Breast epithelium (tissue), 4 donors: ENCODE measurements around the gene NCK2. TPM values are rescaled to one million over a fixed set of nuclear protein-coding genes. Genes with fewer than 3 reads are reported as not detected.
A peak's percentile ranks its signal among the peaks of the same experiment; 100 is the strongest.

Source experiments
- DNase-seq, 2 donors: peaks; one replicate each; pipeline ENCODE4 v3.0.0-alpha.2; 2019; ENCODE audit warnings: low spot score in 2 of 2
- H3K27ac ChIP-seq, 2 donors: fragments of 200-600 bp; sonication (generic) in 1 of 2; one replicate each; pipeline ENCODE4 v1.5.1; 2016 to 2019; ENCODE audit warnings: mild to moderate bottlenecking in 1 of 2
- H3K27me3 ChIP-seq, 2 donors: fragments of 200-600 bp; sonication (generic) in 1 of 2; one replicate each; pipeline versions ENCODE4 v1.5.1 to v1.6.0; 2017 to 2019; ENCODE audit warnings: control low read depth in 1 of 2, mild to moderate bottlenecking in 1 of 2
- H3K36me3 ChIP-seq: fragments of 200-600 bp; one replicate; pipeline ENCODE4 v1.5.1; 2019
- H3K4me1 ChIP-seq, 2 donors: fragments of 200-600 bp; sonication (generic); one replicate each; pipeline ENCODE4 v1.5.1; 2016 to 2019; ENCODE audit warnings: control low read depth in 1 of 2
- H3K4me3 ChIP-seq, 3 donors: fragments of 200-600 bp; sonication (generic); 1 replicate in 2 of 3; 2 replicates in 1 of 3; pipeline ENCODE4 v1.5.1; 2016 to 2019; ENCODE audit warnings: mild to moderate bottlenecking in 3 of 3, moderate library complexity in 2 of 3
- H3K9me3 ChIP-seq, 2 donors: fragments of 200-600 bp; sonication (generic) in 1 of 2; one replicate each; pipeline ENCODE4 v1.5.1; 2016 to 2019; ENCODE audit warnings: control low read depth in 1 of 2
- POLR2A ChIP-seq: fragments of 450-650 bp; IDR thresholded peaks from one replicate; pipeline ENCODE4 v1.6.1; 2016; ENCODE audit warnings: antibody characterized with exemption, mild to moderate bottlenecking, moderate library complexity
- POLR2AphosphoS5 ChIP-seq, 3 donors: sonication (generic); formaldehyde crosslinking; IDR thresholded peaks; one replicate each; pipeline ENCODE4 v1.6.1; 2017; ENCODE audit warnings: antibody characterized with exemption in 3 of 3
- intact Hi-C: fragments of 100-400 bp; cut with DNase I; formaldehyde crosslinking; loops from one replicate; pipeline ENCODE4 v1.15.1; 2023; ENCODE audit warnings: low total_unique reads
- total RNA-seq, 3 donors: library from RNA; depleted of rRNA; stranded (reverse); fragments of >200 nt; gene quantifications; one replicate each; pipeline ENCODE4 v1.1.0, GENCODE V29; 2016
- TF ChIP-seq, protein P1 (sequence below), 3 donors: fragments of 450-650 bp; IDR thresholded peaks; one replicate each; pipeline ENCODE4 v1.5.1; 2016 to 2017; ENCODE audit warnings: antibody characterized with exemption in 3 of 3, mild to moderate bottlenecking in 3 of 3, moderate library complexity in 3 of 3

Gene NCK2
- total RNA-seq, 3 donors from 2014 or later, result 42.0 to 54.3 (median 46.9) TPM

DNA sequence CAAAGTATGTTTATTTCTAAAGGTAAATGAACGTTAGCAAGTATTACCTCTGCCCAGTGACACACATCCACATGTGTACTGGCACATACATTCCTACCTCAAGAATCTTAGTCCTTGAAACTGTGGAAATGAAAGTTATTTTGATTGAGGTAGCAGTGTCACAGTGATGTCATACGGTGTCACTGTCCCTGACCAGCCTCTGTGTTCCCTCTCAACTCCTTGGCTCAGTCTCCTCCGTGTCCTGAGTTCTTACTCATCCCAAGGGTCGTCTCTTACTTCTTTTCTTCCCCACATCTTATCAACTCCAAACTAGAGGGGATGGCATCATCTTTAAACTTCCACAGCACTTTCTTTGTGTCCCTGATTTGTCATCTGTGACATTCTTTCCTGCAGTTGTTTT lies 3.3 kb downstream of the NCK2 start:
- no peaks in the 10 kb centered on the region for H3K4me1 ChIP-seq
- TF ChIP-seq POLR2A (no peak), POLR2AphosphoS5 (IDR thresholded peaks at IDR 0.05) (no peak)
- TF ChIP-seq, protein P1, sequence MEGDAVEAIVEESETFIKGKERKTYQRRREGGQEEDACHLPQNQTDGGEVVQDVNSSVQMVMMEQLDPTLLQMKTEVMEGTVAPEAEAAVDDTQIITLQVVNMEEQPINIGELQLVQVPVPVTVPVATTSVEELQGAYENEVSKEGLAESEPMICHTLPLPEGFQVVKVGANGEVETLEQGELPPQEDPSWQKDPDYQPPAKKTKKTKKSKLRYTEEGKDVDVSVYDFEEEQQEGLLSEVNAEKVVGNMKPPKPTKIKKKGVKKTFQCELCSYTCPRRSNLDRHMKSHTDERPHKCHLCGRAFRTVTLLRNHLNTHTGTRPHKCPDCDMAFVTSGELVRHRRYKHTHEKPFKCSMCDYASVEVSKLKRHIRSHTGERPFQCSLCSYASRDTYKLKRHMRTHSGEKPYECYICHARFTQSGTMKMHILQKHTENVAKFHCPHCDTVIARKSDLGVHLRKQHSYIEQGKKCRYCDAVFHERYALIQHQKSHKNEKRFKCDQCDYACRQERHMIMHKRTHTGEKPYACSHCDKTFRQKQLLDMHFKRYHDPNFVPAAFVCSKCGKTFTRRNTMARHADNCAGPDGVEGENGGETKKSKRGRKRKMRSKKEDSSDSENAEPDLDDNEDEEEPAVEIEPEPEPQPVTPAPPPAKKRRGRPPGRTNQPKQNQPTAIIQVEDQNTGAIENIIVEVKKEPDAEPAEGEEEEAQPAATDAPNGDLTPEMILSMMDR (IDR thresholded peaks at IDR 0.05), result no peak
- H3K27ac ChIP-seq, result peak overlapping the region; percentile 6 to 90
- no peak overlapping the region for H3K4me3 ChIP-seq
- H3K36me3 ChIP-seq, result no peaks in the 10 kb centered on the region
- intact Hi-C loops, result no loop called here
- no peaks in the 10 kb centered on the region for H3K27me3 ChIP-seq
- H3K9me3 ChIP-seq, result no peaks in the 10 kb centered on the region
- DNase-seq, result no peak

DNA sequence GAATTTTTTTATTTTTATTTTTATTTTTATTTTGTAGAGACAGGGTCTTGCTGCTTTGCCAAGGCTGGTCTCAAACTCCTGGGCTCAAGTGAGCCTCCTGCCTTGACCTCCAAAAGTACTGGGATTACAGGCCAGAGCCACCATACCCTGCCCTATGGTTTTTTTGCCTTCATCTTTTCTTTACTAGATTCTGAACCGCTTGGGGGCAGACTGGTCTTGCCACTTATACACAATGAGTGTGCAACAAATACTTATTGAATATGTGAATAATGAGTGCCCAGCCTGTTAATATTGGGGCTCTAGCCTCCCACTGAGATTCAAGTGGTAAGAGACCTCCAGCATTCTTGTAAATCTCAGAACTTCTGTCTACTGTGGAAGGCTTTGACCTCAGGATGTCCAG lies 3.9 kb downstream of the NCK2 start:
- H3K27ac ChIP-seq, result no peak overlapping the region
- no peaks in the 10 kb centered on the region for H3K9me3 ChIP-seq
- no peaks in the 10 kb centered on the region for H3K36me3 ChIP-seq
- peaks cover 0 to 1% of the 10 kb centered on the region in 2 donors for H3K4me1 ChIP-seq
- H3K27me3 ChIP-seq, result no peaks in the 10 kb centered on the region
- intact Hi-C loops, result no loop called here
- TF ChIP-seq, protein P1 (IDR thresholded peaks at IDR 0.05), result no peak
- no peak for TF ChIP-seq POLR2A
- TF ChIP-seq POLR2AphosphoS5 (IDR thresholded peaks at IDR 0.05), result no peak
- no peak for DNase-seq
- no peak overlapping the region for H3K4me3 ChIP-seq

DNA sequence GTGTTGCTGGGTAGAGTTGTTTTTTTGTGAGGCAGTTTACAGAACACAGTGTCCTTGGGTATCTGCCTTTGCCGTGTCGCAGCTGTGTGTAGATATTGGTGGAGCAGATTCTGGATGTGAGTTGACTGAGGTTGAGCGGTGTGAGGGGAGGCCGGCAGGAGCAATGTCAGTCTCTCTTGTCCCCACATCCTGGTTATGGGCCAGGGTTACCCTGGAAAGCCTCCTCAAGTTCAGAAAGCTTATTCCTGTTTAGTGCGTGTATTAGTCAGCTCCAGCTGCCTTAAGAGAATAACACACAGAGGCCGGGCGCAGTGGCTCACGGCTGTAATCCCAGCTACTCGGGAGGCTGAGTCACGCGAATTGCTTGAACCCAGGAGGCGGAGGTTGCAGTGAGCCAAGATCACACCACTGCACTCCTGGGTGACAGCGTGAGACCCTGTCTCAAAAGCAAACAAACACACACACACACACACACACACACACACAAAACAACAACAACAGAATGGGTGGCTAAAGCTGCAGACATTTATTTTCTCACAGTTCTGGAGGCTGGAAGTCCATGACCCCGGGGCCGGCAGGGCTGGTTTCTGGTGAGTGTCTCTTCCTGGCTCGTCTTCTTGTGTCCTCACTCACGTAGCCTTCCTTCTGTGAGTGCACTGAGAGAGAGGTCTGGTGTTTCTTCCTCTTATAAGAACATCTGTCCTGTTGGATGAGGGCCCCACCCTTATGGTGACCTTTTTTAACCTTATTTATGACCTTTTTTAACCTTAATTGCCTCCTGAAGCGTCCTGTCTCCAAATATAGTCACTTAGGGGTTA lies 5.1 kb downstream of the NCK2 start:
- DNase-seq, result no peak
- Histone ChIP-seq H3K27me3 (no peaks in the 10 kb centered on the region), H3K36me3 (no peaks in the 10 kb centered on the region), H3K9me3 (no peaks in the 10 kb centered on the region), H3K4me1 (peaks cover 3 to 4% of the 10 kb centered on the region in 2 donors), H3K27ac (no peak overlapping the region), H3K4me3 (no peak overlapping the region)
- TF ChIP-seq POLR2A, result no peak
- no peak for TF ChIP-seq POLR2AphosphoS5 (IDR thresholded peaks at IDR 0.05)
- TF ChIP-seq, protein P1 (IDR thresholded peaks at IDR 0.05), result no peak
- intact Hi-C loops, result no loop called here

DNA sequence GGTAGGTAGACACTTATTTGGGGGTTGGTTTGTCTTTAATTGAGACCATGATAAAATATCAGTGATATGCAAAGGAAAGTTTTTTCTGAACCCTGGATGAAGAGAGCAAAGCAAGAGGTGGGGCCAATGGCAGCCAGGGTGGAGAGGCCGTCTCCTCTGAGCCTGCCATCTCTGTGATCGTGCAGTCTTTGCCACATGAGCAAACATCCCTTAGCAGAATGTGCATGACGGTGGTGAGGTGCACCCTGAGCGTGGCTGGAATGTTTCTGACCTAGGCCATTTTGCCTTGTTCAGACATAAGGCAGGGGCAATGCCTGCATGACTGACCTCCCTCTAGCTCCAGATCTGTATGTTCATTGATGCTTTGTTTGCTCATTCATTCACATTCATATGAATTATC lies 6.0 kb downstream of the NCK2 start:
- Histone ChIP-seq H3K4me3 (no peak overlapping the region), H3K27me3 (no peaks in the 10 kb centered on the region), H3K9me3 (no peaks in the 10 kb centered on the region), H3K27ac (no peak overlapping the region), H3K4me1 (peaks cover 3 to 4% of the 10 kb centered on the region in 2 donors), H3K36me3 (no peaks in the 10 kb centered on the region)
- DNase-seq, result no peak
- intact Hi-C loops, result no loop called here
- TF ChIP-seq POLR2AphosphoS5 (IDR thresholded peaks at IDR 0.05) (no peak), POLR2A (no peak)
- TF ChIP-seq, protein P1 (IDR thresholded peaks at IDR 0.05), result no peak

DNA sequence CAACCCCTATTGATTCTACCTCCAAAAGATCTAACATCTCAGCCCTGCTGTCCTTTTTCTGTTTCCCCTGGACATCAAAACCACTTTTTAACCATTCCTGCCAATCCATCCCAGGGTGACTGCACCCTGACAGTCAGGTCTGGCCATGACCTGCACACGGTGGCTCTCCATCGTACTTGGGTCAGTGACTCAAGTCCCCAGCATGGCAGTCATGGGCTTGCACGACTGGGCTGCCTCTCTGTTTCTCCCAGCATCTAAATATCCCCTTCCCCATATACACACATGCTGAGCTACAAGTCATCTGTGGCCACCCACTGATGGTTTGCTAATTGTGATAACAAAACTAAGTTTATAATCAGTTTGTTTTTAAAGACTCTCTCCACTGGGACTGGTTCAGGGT lies 6.6 kb downstream of the NCK2 start:
- intact Hi-C loops, result no loop called here
- no peak overlapping the region for H3K4me3 ChIP-seq
- H3K9me3 ChIP-seq, result no peaks in the 10 kb centered on the region
- TF ChIP-seq POLR2AphosphoS5 (IDR thresholded peaks at IDR 0.05) (no peak), POLR2A (no peak)
- TF ChIP-seq, protein P1 (IDR thresholded peaks at IDR 0.05), result no peak
- no peaks in the 10 kb centered on the region for H3K36me3 ChIP-seq
- no peak overlapping the region for H3K27ac ChIP-seq
- no peaks in the 10 kb centered on the region for H3K27me3 ChIP-seq
- H3K4me1 ChIP-seq, result peaks cover 3 to 9% of the 10 kb centered on the region in 2 donors
- no peak for DNase-seq
